HCT116 (cell line): ENCODE results near the gene SEMA6B. TPM values are rescaled to one million over a fixed set of nuclear protein-coding genes. Genes with fewer than 3 reads are reported as not detected.
A peak's percentile ranks its signal among the peaks of the same experiment; 100 is the strongest.

Experiments used
- ATAC-seq: fragments of 200-7000 bp; cut with Tn5 transposase; 2 replicates; pipeline ENCODE4 v1.9.1; 2020; ENCODE audit warnings: mild to moderate bottlenecking, moderate library complexity
- BruUV-seq: library from RNA; stranded (reverse); fragments of 400-500 nt; replicated peaks from 2 replicates; lab custom pipeline; 2021; lab: Mats Ljungman, UMichigan
- CTCF ChIA-PET: fragments of 300-600 bp; sonication (Branson Sonifier 250); formaldehyde crosslinking; loops from one replicate; lab custom pipeline; 2021; ENCODE audit warnings: antibody characterized with exemption; lab: Charles Lee
- POLR2A ChIA-PET: fragments of 300-600, 350-600 bp; sonication (Branson Sonifier 250); formaldehyde crosslinking; loops from one replicate; lab custom pipeline; 2021; ENCODE audit warnings: antibody characterized with exemption; lab: Charles Lee
- RAD21 ChIA-PET, 2 experiments: fragments of 300-600 bp; sonication (Branson Sonifier 250); formaldehyde crosslinking; loops; one replicate each; lab custom pipeline; 2023; ENCODE audit warnings: low total read pairs in 2 of 2; ENCODE audit not compliant: uncharacterized antibody in 2 of 2, unreplicated experiment in 2 of 2, low non-redundant PET in 1 of 2; lab: Charles Lee
- DNase-seq: peaks from one replicate; pipeline ENCODE4 v3.0.0-alpha.2; 2010; ENCODE audit warnings: low read depth, low spot score
- H2AFZ ChIP-seq: fragments of 200-600 bp; shearing (Covaris generic), sonication (generic); 2 replicates; pipeline ENCODE4 v1.6.1; 2017; ENCODE audit warnings: low read depth, mixed run types, mixed read lengths, antibody characterized with exemption, low read length; ENCODE audit not compliant: poor library complexity, severe bottlenecking
- H3K27ac ChIP-seq: 2 replicates; pipeline ENCODE4 v1.5.1; 2012; ENCODE audit warnings: low read depth, low read length
- H3K27me3 ChIP-seq: fragments of 200-600 bp; sonication (generic); 2 replicates; pipeline ENCODE4 v1.6.1; 2016; ENCODE audit warnings: mixed run types, low read length, mixed read lengths; ENCODE audit not compliant: insufficient read depth
- H3K36me3 ChIP-seq, 2 experiments: fragments of 200-500 bp in 1 of 2; fragments of 200-600 bp in 1 of 2; sonication (Bioruptor generic) in 1 of 2; sonication (generic) in 1 of 2; 2 replicates each; pipeline versions ENCODE4 v1.5.1 to v1.6.1; 2014 to 2016; ENCODE audit warnings: low read length in 2 of 2, inconsistent platforms in 1 of 2, mixed read lengths in 1 of 2, mixed run types in 1 of 2; ENCODE audit not compliant: insufficient read depth in 2 of 2, control insufficient read depth in 1 of 2
- H3K4me1 ChIP-seq, 2 experiments: fragments of 200-600 bp in 1 of 2; sonication (generic) in 1 of 2; 2 replicates each; pipeline versions ENCODE4 v1.5.1 to v1.6.1; 2012 to 2017; ENCODE audit warnings: low read length in 2 of 2, inconsistent platforms in 1 of 2, mild to moderate bottlenecking in 1 of 2, mixed read lengths in 1 of 2, mixed run types in 1 of 2, moderate library complexity in 1 of 2; ENCODE audit not compliant: insufficient read depth in 2 of 2, control insufficient read depth in 1 of 2
- H3K4me2 ChIP-seq: fragments of 200-600 bp; sonication (generic); 2 replicates; pipeline ENCODE4 v1.6.1; 2017; ENCODE audit warnings: mixed run types, low read length, mixed read lengths
- H3K4me3 ChIP-seq, 2 experiments: fragments of 200-600 bp in 1 of 2; sonication (generic) in 1 of 2; replicated peaks in 1 of 2; 2 replicates each; pipeline ENCODE4 v1.5.1; 2011 to 2016; ENCODE audit warnings: low read length in 2 of 2, control low read depth in 1 of 2, low read depth in 1 of 2, mild to moderate bottlenecking in 1 of 2, mixed read lengths in 1 of 2, mixed run types in 1 of 2
- H3K79me2 ChIP-seq: fragments of 200-600 bp; sonication (generic); 2 replicates; pipeline ENCODE4 v1.6.1; 2017; ENCODE audit warnings: mild to moderate bottlenecking, mixed run types, low read length, moderate library complexity, mixed read lengths; ENCODE audit not compliant: insufficient read depth
- H3K9ac ChIP-seq: fragments of 200-600 bp; sonication (generic); 2 replicates; pipeline ENCODE4 v1.6.1; 2016; ENCODE audit warnings: low read length, mixed read lengths
- H3K9me2 ChIP-seq: fragments of 200-600 bp; sonication (generic), shearing (Covaris generic); 2 replicates; pipeline ENCODE4 v1.6.1; 2017; ENCODE audit warnings: mixed run types, mild to moderate bottlenecking, moderate library complexity; ENCODE audit not compliant: insufficient read depth
- H3K9me3 ChIP-seq, 2 experiments: fragments of 200-500 bp in 1 of 2; fragments of 200-600 bp in 1 of 2; sonication (Bioruptor generic) in 1 of 2; sonication (generic) in 1 of 2; 2 replicates each; pipeline ENCODE4 v1.6.1; 2014 to 2017; ENCODE audit warnings: low read length in 2 of 2, mixed read lengths in 2 of 2, inconsistent platforms in 1 of 2, low read depth in 1 of 2, mild to moderate bottlenecking in 1 of 2, mixed run types in 1 of 2, moderate library complexity in 1 of 2; ENCODE audit not compliant: control insufficient read depth in 1 of 2, insufficient read depth in 1 of 2
- H4K20me1 ChIP-seq: fragments of 200-600 bp; sonication (generic), shearing (Covaris generic); 2 replicates; pipeline ENCODE4 v1.6.1; 2017; ENCODE audit warnings: mixed run types, mild to moderate bottlenecking, moderate library complexity; ENCODE audit not compliant: insufficient read depth
- CBX3 ChIP-seq: IDR thresholded peaks from 2 replicates; pipeline ENCODE4 v1.6.1; 2012; ENCODE audit warnings: low read depth
- CEBPB ChIP-seq: IDR thresholded peaks from 2 replicates; pipeline ENCODE4 v1.6.1; 2012; ENCODE audit warnings: low read depth
- CTCF ChIP-seq, 3 experiments: fragments of 200-600 bp in 1 of 3; sonication (generic) in 1 of 3; IDR thresholded peaks in 2 of 3; conservative IDR thresholded peaks in 1 of 3; 2 replicates each; pipeline ENCODE4 v1.5.1; 2012 to 2017; ENCODE audit warnings: low read depth in 2 of 3, low read length in 2 of 3, antibody characterized with exemption in 1 of 3, borderline replicate concordance in 1 of 3, control low read depth in 1 of 3, mild to moderate bottlenecking in 1 of 3, mixed read lengths in 1 of 3, mixed run types in 1 of 3, moderate library complexity in 1 of 3; ENCODE audit not compliant: insufficient read depth in 1 of 3
- EGR1 ChIP-seq: IDR thresholded peaks from 2 replicates; pipeline ENCODE4 v1.6.1; 2012; ENCODE audit warnings: low read depth
- EZH2phosphoT487 ChIP-seq: fragments of 200-600 bp; IDR thresholded peaks from 2 replicates; pipeline ENCODE4 v1.6.1; 2018; ENCODE audit warnings: antibody characterized with exemption, borderline replicate concordance
- JUND ChIP-seq: IDR thresholded peaks from 2 replicates; pipeline ENCODE4 v1.6.1; 2012
- RAD21 ChIP-seq: IDR thresholded peaks from 2 replicates; pipeline ENCODE4 v1.6.1; 2012; ENCODE audit warnings: low read depth, mild to moderate bottlenecking
- REST ChIP-seq: IDR thresholded peaks from 2 replicates; pipeline ENCODE4 v1.6.1; 2012; ENCODE audit warnings: low read depth
- SIN3A ChIP-seq: IDR thresholded peaks from 2 replicates; pipeline ENCODE4 v1.6.1; 2012; ENCODE audit warnings: low read depth
- SRF ChIP-seq: IDR thresholded peaks from 2 replicates; pipeline ENCODE4 v1.6.1; 2012; ENCODE audit warnings: low read depth
- TCF7L2 ChIP-seq: IDR thresholded peaks from 2 replicates; pipeline ENCODE4 v1.7.0; 2011; ENCODE audit warnings: borderline replicate concordance, inconsistent platforms; ENCODE audit not compliant: insufficient read depth, insufficient read length; ENCODE audit errors: extremely low read depth
- YY1 ChIP-seq: IDR thresholded peaks from 2 replicates; pipeline ENCODE4 v1.6.1; 2011; ENCODE audit warnings: low read length, low read depth, moderate library complexity, mild to moderate bottlenecking; ENCODE audit not compliant: insufficient replicate concordance; ENCODE audit errors: extremely low read depth
- ZFX ChIP-seq: fragments of 450-650 bp; IDR thresholded peaks from 2 replicates; pipeline ENCODE4 v1.6.1; 2017
- intact Hi-C: fragments of 100-400 bp; cut with micrococcal nuclease; formaldehyde crosslinking; loops from 2 replicates; pipeline ENCODE4 v1.10.0; 2022
- total RNA-seq: library from RNA; stranded (reverse); gene quantifications from one replicate; pipeline ENCODE4 v1.2.1, GENCODE V29; 2021; ENCODE audit not compliant: unreplicated experiment

The SEMA6B gene
- total RNA-seq, 1 experiment from 2014 or later, result 58.4 TPM

GRCh38 chr19:4523306-4524110 lies 36.0 kb downstream of the SEMA6B start:
- no TSS peak for BruUV-seq
- POLR2A ChIA-PET, result interaction anchor here (0.7 to 1.7 kb wide), 2 partner anchors 11 to 286 kb away, joined by 3 to 7 read pairs; partner anchors contain the start of gene PLIN5
- Histone ChIP-seq H3K27me3 (no peaks in the 10 kb centered on the region), H4K20me1 (no peaks in the 10 kb centered on the region), H3K9me2 (no peaks in the 10 kb centered on the region), H3K9me3 (no peaks in the 10 kb centered on the region)
- RAD21 ChIA-PET, result interaction anchor here in 1 of 2 experiments (1.0 kb wide), 1 partner anchor 11 kb away, joined by 3 read pairs; the partner anchor contains the start of gene PLIN5
- TF ChIP-seq CEBPB (no peak), TCF7L2 (no peak), EZH2phosphoT487 (no peak), CBX3 (no peak), YY1 (peak; percentile 31), ZFX (no peak), JUND (no peak), REST (no peak), CTCF (IDR thresholded peaks at IDR 0.05 in 2 of 3, conservative IDR thresholded peaks at IDR 0.05 in 1 of 3; ENCODE audit: borderline replicate concordance in 1 of 3, insufficient read depth in 1 of 3, low read depth in 2 of 3, low read length in 2 of 3) (peak; percentile 75 to 92 (median 86); a peak in 5 of 6 replicates), RAD21 (peak; percentile 72), SRF (no peak), SIN3A (no peak), EGR1 (no peak)
- TF ChIP-seq, all 23 proteins: peak for 3
- H3K79me2 ChIP-seq, result no peaks in the 10 kb centered on the region
- H3K4me2 ChIP-seq, result no peak overlapping the region
- no peak overlapping the region for H3K27ac ChIP-seq
- no peaks in the 10 kb centered on the region for H3K36me3 ChIP-seq
- H3K4me3 ChIP-seq, result no peak overlapping the region
- peak; percentile 29 for DNase-seq
- no peak overlapping the region for H3K9ac ChIP-seq
- ATAC-seq, result peak; percentile 66
- peaks cover 0 to 7% of the 10 kb centered on the region in 2 experiments; a peak in 1 of 4 replicates for H3K4me1 ChIP-seq
- no peak overlapping the region for H2AFZ ChIP-seq
- CTCF ChIA-PET, result interaction anchor here (0.8 to 4.9 kb wide), 19 partner anchors 8 to 286 kb away, joined by 3 to 76 read pairs (median 3); partner anchors contain the start of genes CHAF1A, FEM1A, HDGFL2 and PLIN5
- intact Hi-C loops, result loop anchor here (2.0 to 10.0 kb wide), 2 partner anchors 113 to 259 kb away; no protein-coding TSS in a partner anchor
